ENCODE results near the gene UBL7.

- TF ChIP-seq POLR2A (IDR thresholded peaks at IDR 0.05) (no peak), CTCF (IDR thresholded peaks at IDR 0.05) (no peak), POLR2AphosphoS5 (IDR thresholded peaks at IDR 0.05) (no peak)
Measured at GRCh38 chr15:74422265-74422651, 38.7 kb downstream of the UBL7 start.
